ENCODE data around the gene FIBCD1.

FIBCD1 gene

DNA sequence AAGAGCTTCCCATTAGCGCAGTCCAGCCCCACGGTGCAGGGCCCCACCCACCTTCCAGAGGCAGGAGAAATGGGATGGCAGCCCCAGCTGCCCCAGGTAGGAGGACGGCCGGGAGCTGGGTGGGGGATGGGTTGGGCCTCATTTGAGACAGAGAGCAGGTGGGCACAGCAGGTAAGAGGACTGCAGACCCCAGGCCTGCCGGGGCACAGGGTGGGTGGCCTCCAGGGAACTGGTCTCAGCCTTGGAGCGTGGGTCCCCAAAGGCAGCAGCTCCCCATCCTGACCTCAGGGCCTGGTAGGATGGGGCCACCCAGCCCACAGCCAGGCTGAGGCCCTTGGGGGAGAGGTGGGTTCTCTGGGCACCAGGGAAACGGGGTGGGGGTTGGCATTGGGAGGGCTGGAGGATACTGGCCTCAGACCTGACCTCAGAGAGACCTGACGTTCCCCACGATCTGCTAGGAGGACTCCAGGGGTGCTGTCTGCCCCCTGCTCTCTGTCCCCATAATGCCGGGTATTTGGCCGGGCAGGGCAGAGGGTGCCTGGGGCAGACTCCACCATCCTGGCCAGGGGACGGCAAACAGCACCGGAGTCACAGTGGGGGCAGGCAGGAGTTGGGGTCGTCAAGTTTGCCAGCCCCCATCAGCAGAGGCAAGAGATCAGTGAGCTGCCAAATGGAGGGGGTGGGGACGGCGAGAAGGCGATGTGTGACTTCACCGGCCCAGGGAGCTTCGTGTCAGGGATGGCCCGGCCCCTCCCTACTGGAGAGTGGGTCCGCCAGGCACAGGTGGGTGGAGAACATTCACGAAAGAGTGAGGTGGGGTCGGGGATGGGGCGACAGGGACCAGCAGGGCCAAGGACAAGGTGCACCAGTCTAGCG lies 35.6 kb downstream of the FIBCD1 start:
- Histone ChIP-seq H3K9me3 (ENCODE audit: control insufficient read depth, insufficient read depth, low read depth, low read length) (no peaks in the 10 kb centered on the region), H3K4me1 (ENCODE audit: control insufficient read depth, insufficient read depth, low read length) (peaks cover 2% of the 10 kb centered on the region; the same call in 1 of the 2 replicates)

DNA sequence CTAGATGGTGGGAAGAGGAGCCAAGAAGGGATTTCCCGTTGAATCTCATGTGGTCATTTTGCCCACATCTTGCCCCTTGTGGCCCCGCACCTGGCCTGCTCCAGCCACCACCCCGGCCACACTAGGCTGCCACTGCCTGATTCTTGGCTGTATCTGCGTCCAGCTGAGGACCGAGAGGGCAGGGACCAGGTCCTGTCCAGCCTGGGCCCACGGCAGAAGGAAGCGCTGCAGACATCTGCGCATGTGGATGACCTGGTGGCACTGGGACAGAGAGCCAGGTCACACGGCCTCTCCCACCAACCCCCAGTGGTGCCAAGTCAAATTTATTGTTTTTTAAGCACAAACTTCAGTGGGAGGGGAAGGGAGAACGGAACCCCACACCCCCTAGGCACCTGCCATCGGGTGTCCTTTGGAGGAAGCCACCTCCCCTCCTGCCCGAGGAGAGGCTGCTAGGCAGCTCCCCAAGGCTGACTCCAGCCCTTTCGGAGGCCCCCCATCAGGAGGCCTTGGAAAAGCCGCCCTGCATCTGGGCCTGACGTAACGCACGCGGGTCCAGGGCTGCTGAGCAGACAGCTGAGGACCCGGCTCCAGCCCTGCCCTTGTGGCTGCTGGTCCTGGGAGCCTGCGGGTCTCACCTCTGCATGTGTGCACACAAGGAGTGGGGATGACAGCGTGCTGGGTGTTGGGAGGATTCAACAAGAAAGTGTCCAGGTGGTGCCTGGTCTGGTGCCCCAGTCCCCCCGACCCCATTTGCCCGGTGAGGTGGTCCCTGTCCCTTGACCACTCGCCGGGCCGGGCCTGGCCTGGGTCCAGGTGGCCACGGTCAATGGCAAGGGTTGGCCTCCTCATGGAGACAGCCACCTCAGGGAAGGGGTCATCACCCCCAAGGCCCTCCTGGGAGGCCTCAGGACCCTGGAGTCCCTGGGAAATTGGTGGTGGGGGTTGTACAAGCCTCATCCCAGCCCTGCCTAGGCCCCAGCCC lies 36.6 kb downstream of the FIBCD1 start:
- no peaks in the 10 kb centered on the region for H3K27me3 ChIP-seq (ENCODE audit: control insufficient read depth, insufficient read depth, low read length)
- no peak overlapping the region for H3K9ac ChIP-seq (ENCODE audit: low read length)
- peaks cover 2% of the 10 kb centered on the region; the same call in 1 of the 2 replicates for H3K4me1 ChIP-seq (ENCODE audit: control insufficient read depth, insufficient read depth, low read length)

More for the DNA sequence above, 35.6 kb downstream of the FIBCD1 start:
- Histone ChIP-seq H3K36me3 (ENCODE audit: control insufficient read depth, insufficient read depth, low read length) (no peaks in the 10 kb centered on the region), H3K27ac (ENCODE audit: low read depth, low read length) (no peak overlapping the region), H3K9ac (ENCODE audit: low read length) (no peak overlapping the region), H3K4me3 (ENCODE audit: low read depth, low read length) (no peak overlapping the region), H3K27me3 (ENCODE audit: control insufficient read depth, insufficient read depth, low read length) (no peaks in the 10 kb centered on the region)

DNA sequence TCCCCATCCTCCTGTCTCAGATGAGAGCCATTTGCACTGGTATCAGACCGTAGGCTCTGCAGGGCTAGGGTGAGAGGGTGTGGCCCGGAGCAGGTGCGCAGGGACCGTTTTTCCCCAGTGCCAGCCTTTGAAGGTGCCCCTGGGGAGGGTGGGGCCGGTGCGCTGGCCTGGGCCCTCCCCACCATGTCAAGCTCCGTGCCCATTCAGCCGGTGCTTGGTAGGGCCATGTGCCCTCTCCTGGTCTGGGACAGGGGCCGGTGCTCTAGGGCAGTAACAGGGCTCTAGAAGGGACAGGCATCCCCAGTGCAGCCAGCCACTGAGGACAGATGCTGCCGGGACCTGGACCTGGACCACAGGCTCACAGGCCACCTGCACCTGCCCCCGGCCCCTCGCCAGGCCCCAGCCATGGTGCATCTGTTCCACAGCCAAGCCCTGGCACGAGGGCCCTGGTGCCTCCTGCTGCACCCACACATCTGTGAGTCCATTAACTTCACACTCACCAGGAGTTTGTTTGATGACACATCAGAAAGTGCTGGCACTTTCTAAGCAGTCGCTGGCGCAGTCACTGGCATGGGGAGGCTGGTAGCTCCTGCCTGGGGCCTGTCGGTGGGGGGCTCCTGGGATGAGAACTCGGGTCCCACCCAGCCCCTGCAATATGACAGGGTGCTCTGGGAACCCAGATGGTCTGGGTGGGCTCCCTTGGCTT lies 37.4 kb downstream of the FIBCD1 start:
- Histone ChIP-seq H3K27ac (ENCODE audit: low read depth, low read length) (no peak overlapping the region), H3K27me3 (ENCODE audit: control insufficient read depth, insufficient read depth, low read length) (no peaks in the 10 kb centered on the region), H3K9me3 (ENCODE audit: control insufficient read depth, insufficient read depth, low read depth, low read length) (no peaks in the 10 kb centered on the region), H3K4me1 (ENCODE audit: control insufficient read depth, insufficient read depth, low read length) (peaks cover 2% of the 10 kb centered on the region; the same call in 1 of the 2 replicates), H3K9ac (ENCODE audit: low read length) (no peak overlapping the region), H3K4me3 (ENCODE audit: low read depth, low read length) (no peak overlapping the region), H3K36me3 (ENCODE audit: control insufficient read depth, insufficient read depth, low read length) (no peaks in the 10 kb centered on the region)

More for the DNA sequence above, 36.6 kb downstream of the FIBCD1 start:
- Histone ChIP-seq H3K9me3 (ENCODE audit: control insufficient read depth, insufficient read depth, low read depth, low read length) (no peaks in the 10 kb centered on the region), H3K27ac (ENCODE audit: low read depth, low read length) (no peak overlapping the region), H3K4me3 (ENCODE audit: low read depth, low read length) (no peak overlapping the region), H3K36me3 (ENCODE audit: control insufficient read depth, insufficient read depth, low read length) (no peaks in the 10 kb centered on the region)

DNA sequence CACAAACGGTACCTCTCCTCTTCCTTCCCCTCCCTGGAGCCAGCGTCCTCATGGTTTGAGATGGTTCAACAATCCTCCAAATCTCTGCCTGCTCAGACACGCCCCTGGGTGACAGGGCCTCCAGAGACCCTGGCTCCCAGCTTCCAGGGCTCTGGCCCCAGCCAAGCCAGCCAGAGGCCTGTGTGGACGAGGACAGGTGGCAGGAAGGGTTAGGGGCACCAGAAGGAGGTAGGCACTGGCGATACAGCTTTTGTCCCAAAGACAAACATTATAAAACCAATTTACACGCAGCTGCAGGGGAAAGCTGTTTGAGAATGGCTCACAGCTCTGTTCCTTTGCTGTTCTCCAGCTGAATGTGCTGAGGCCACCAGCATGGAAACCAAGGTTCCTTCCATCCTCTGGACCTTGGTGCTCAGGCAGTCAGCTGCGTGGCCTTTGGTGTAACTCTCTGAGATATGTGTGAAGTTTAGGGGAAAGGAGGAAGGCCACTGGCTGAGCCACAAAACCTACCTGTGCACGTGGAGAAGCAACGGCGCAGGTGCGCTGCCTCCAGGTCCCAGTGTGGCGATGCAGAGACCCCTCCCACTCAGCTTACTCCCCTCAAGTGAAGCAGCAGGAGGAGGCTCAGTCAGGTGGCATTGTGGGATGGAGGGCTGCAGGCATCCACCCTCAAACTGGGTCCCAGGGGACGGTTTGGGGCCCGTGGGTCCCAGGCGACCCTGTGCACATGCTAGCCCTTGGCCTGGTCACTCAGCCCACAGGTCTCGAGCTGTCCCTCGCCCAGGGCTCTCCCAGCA lies 38.1 kb downstream of the FIBCD1 start:
- no peak overlapping the region for H3K27ac ChIP-seq (ENCODE audit: low read depth, low read length)
- H3K27me3 ChIP-seq (ENCODE audit: control insufficient read depth, insufficient read depth, low read length): no peaks in the 10 kb centered on the region
- H3K9me3 ChIP-seq (ENCODE audit: control insufficient read depth, insufficient read depth, low read depth, low read length): no peaks in the 10 kb centered on the region
- no peak overlapping the region for H3K9ac ChIP-seq (ENCODE audit: low read length)
- no peaks in the 10 kb centered on the region for H3K4me1 ChIP-seq (ENCODE audit: control insufficient read depth, insufficient read depth, low read length)
- H3K4me3 ChIP-seq (ENCODE audit: low read depth, low read length): no peak overlapping the region
- no peaks in the 10 kb centered on the region for H3K36me3 ChIP-seq (ENCODE audit: control insufficient read depth, insufficient read depth, low read length)

DNA sequence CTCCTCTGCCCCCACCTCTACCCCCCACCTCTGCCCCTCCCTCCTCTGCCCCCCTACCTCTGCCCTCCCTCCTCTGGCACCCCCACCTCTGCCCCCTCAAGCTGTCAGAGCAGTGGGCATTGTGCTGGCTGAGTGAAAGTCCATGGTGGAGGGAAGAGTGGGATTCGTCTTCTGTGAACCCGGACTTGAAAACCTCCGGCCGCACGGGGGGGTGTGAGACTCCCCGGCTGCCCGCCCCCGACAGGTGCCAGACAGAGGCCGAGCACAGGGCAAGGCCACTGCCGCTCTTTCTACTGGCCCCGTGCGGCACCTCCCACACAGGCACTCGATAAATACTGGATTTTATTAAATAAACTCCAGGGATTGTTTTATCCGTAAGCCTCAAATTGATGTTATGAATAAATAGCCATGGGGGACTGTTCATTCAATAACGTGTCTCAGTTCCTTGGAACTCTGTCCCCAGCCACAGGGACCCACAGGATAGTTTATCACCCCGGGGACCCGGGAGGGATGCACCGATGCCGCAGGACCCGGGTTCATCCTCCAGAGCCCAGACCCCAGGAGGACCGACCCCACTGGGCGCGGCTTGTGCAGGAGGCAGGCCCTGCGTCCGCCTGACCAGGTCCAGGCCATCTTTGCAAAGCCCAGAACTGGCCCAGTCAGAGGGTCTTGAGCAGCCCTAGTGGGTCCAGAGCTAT lies 39.8 kb downstream of the FIBCD1 start:
- Histone ChIP-seq H3K4me3 (ENCODE audit: low read depth, low read length) (no peak overlapping the region), H3K27me3 (ENCODE audit: control insufficient read depth, insufficient read depth, low read length) (no peaks in the 10 kb centered on the region), H3K9ac (ENCODE audit: low read length) (no peak overlapping the region), H3K27ac (ENCODE audit: low read depth, low read length) (no peak overlapping the region), H3K36me3 (ENCODE audit: control insufficient read depth, insufficient read depth, low read length) (no peaks in the 10 kb centered on the region), H3K4me1 (ENCODE audit: control insufficient read depth, insufficient read depth, low read length) (no peaks in the 10 kb centered on the region; the same call in 1 of the 2 replicates), H3K9me3 (ENCODE audit: control insufficient read depth, insufficient read depth, low read depth, low read length) (no peaks in the 10 kb centered on the region)

DNA sequence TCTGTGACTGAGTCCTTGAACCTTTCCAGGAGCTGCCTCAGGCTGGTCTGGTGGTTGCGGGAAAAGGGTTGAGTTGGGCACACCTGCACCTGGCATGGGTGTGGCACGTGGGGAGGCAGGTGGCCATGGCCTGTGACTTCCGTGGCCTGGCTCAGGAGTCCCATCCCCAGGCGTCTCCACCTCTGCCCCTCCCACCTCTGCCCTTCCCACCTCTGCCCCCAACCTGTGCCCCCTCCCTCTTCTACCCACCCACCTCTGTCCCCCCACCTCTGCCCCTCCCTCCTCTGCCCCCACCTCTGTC lies 40.5 kb downstream of the FIBCD1 start:
- Histone ChIP-seq H3K9ac (ENCODE audit: low read length) (no peak overlapping the region), H3K4me1 (ENCODE audit: control insufficient read depth, insufficient read depth, low read length) (no peaks in the 10 kb centered on the region; the same call in 1 of the 2 replicates), H3K36me3 (ENCODE audit: control insufficient read depth, insufficient read depth, low read length) (no peaks in the 10 kb centered on the region), H3K4me3 (ENCODE audit: low read depth, low read length) (no peak overlapping the region), H3K27me3 (ENCODE audit: control insufficient read depth, insufficient read depth, low read length) (no peaks in the 10 kb centered on the region), H3K27ac (ENCODE audit: low read depth, low read length) (no peak overlapping the region), H3K9me3 (ENCODE audit: control insufficient read depth, insufficient read depth, low read depth, low read length) (no peaks in the 10 kb centered on the region)

DNA sequence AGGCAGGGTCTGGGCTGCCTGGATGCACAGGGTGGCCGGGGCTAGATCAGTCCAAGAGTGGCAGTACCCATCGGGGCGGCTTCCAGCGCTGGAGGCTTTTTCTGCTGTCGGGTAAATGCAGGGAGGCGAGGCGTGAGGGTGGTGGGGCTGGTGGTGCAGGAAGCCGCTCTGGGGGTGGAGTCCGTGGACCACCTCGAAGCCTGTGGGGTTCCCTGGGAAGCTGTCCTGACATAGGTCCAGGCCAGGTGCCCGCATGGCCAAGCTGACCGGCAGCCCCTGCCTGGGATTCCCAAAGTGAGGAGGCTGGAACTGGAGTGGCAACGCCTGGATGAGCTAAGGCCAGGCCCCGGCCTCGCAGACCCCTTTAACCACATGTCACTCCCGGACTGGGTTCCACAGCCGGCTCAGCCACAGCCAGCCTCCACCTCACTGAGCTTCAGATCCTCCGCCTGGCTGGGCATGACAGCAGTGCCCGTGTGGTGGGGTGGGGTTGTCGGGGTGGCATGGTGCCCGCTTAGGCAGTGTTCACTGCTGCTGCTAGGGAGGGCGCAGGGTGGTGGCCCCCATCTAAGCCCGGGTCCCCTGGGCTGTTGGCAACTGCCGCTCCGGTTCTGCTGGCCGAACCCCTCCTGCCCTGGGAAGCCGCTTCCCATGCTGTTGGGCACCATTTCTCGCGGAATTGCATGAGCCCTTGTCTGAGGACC lies 41.0 kb downstream of the FIBCD1 start:
- Histone ChIP-seq H3K27ac (ENCODE audit: low read depth, low read length) (no peak overlapping the region), H3K36me3 (ENCODE audit: control insufficient read depth, insufficient read depth, low read length) (peaks cover 5% of the 10 kb centered on the region; the same call in 1 of the 2 replicates), H3K9me3 (ENCODE audit: control insufficient read depth, insufficient read depth, low read depth, low read length) (no peaks in the 10 kb centered on the region), H3K4me3 (ENCODE audit: low read depth, low read length) (no peak overlapping the region), H3K9ac (ENCODE audit: low read length) (no peak overlapping the region), H3K27me3 (ENCODE audit: control insufficient read depth, insufficient read depth, low read length) (no peaks in the 10 kb centered on the region), H3K4me1 (ENCODE audit: control insufficient read depth, insufficient read depth, low read length) (no peaks in the 10 kb centered on the region; the same call in 1 of the 2 replicates)

DNA sequence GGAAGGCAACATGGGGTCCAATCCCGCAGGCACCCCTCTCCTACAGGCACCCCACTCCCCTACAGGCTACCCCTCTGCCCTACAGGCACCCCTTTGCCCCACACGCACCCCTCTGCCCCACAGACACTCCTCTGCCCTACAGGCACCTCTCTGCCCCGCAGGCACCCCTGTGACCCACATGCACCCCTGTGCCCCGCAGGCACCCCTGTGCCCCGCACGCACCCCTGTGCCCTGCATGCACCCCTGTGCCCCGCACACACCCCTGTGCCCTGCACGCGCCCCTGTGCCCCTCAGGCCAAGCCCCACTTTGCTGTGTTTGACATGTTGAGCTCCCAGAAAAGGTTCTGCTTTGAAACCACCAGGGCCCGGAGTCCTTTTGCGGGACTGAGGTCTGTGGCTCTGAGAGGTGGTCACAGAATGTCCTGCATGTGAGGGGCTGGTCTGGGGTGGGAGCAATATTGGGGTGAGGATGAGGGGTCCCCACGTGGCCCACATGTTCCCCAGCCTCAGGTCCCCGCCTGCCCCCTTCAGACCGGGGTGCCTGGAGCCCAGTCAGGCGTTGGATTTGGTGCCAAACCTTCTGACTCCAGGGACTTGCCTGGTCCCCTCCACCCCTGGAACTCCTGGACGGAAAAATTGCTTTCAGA lies 41.8 kb downstream of the FIBCD1 start:
- H3K9me3 ChIP-seq (ENCODE audit: control insufficient read depth, insufficient read depth, low read depth, low read length): no peaks in the 10 kb centered on the region
- no peaks in the 10 kb centered on the region; the same call in 1 of the 2 replicates for H3K4me1 ChIP-seq (ENCODE audit: control insufficient read depth, insufficient read depth, low read length)
- no peak overlapping the region for H3K4me3 ChIP-seq (ENCODE audit: low read depth, low read length)
- no peak overlapping the region for H3K9ac ChIP-seq (ENCODE audit: low read length)
- peaks cover 11% of the 10 kb centered on the region for H3K36me3 ChIP-seq (ENCODE audit: control insufficient read depth, insufficient read depth, low read length)
- H3K27ac ChIP-seq (ENCODE audit: low read depth, low read length): no peak overlapping the region
- H3K27me3 ChIP-seq (ENCODE audit: control insufficient read depth, insufficient read depth, low read length): no peaks in the 10 kb centered on the region

Measured in HUES6 (cell line).